HEK293 (cell line): ENCODE results near the gene PPIL4.
A peak's percentile ranks its signal among the peaks of the same experiment; 100 is the strongest.

Experiments used
- BCL11B ChIP-seq: fragments of 450-650 bp; formaldehyde crosslinking; IDR thresholded peaks from 2 replicates; pipeline ENCODE4 v1.5.1; 2016; ENCODE audit warnings: low read depth, missing biosample characterization, missing genetic modification characterization
- EGR2 ChIP-seq: fragments of 450-650 bp; formaldehyde crosslinking; IDR thresholded peaks from 2 replicates; pipeline ENCODE4 v1.5.1; 2016; ENCODE audit warnings: low read depth, missing biosample characterization, missing genetic modification characterization
- GLIS1 ChIP-seq: fragments of 450-650 bp; formaldehyde crosslinking; IDR thresholded peaks from 2 replicates; pipeline ENCODE4 v1.5.1; 2016; ENCODE audit warnings: missing biosample characterization, missing genetic modification characterization
- KLF10 ChIP-seq: fragments of 450-650 bp; IDR thresholded peaks from 2 replicates; pipeline ENCODE4 v1.5.1; 2018; ENCODE audit warnings: missing biosample characterization, mild to moderate bottlenecking, missing genetic modification characterization
- KLF16 ChIP-seq: fragments of 450-650 bp; formaldehyde crosslinking; IDR thresholded peaks from 2 replicates; pipeline ENCODE4 v1.5.1; 2017; ENCODE audit warnings: missing biosample characterization, missing genetic modification characterization
- SCRT2 ChIP-seq: fragments of 450-650 bp; formaldehyde crosslinking; IDR thresholded peaks from 2 replicates; pipeline ENCODE4 v1.5.1; 2016; ENCODE audit warnings: missing biosample characterization, missing genetic modification characterization
- SP7 ChIP-seq: fragments of 450-650 bp; formaldehyde crosslinking; IDR thresholded peaks from 2 replicates; pipeline ENCODE4 v1.5.1; 2016; ENCODE audit warnings: missing biosample characterization, missing genetic modification characterization
- YY2 ChIP-seq: fragments of 450-650 bp; formaldehyde crosslinking; IDR thresholded peaks from 2 replicates; pipeline ENCODE4 v1.5.1; 2016; ENCODE audit warnings: missing biosample characterization, missing genetic modification characterization
- ZBTB20 ChIP-seq: fragments of 450-650 bp; formaldehyde crosslinking; IDR thresholded peaks from 2 replicates; pipeline ENCODE4 v1.5.1; 2016; ENCODE audit warnings: missing biosample characterization, missing genetic modification characterization
- ZBTB8A ChIP-seq: fragments of 450-650 bp; formaldehyde crosslinking; IDR thresholded peaks from 2 replicates; pipeline ENCODE4 v1.5.1; 2016; ENCODE audit warnings: missing biosample characterization, missing genetic modification characterization
- ZFP37 ChIP-seq: fragments of 450-650 bp; formaldehyde crosslinking; IDR thresholded peaks from 2 replicates; pipeline ENCODE4 v1.5.1; 2016; ENCODE audit warnings: missing biosample characterization, missing genetic modification characterization
- ZNF132 ChIP-seq: fragments of 450-650 bp; formaldehyde crosslinking; IDR thresholded peaks from 2 replicates; pipeline ENCODE4 v1.5.1; 2017; ENCODE audit warnings: missing biosample characterization, missing genetic modification characterization, borderline replicate concordance
- ZNF133 ChIP-seq: fragments of 450-650 bp; formaldehyde crosslinking; IDR thresholded peaks from 2 replicates; pipeline ENCODE4 v1.5.1; 2016; ENCODE audit warnings: missing biosample characterization, missing genetic modification characterization
- ZNF24 ChIP-seq: fragments of 450-650 bp; formaldehyde crosslinking; IDR thresholded peaks from 2 replicates; pipeline ENCODE4 v1.5.1; 2016; ENCODE audit warnings: missing biosample characterization, missing genetic modification characterization
- ZNF335 ChIP-seq: fragments of 450-650 bp; formaldehyde crosslinking; conservative IDR thresholded peaks from 2 replicates; pipeline ENCODE4 v1.5.1; 2016; ENCODE audit warnings: missing biosample characterization, missing genetic modification characterization
- ZNF501 ChIP-seq: fragments of 450-650 bp; formaldehyde crosslinking; IDR thresholded peaks from 2 replicates; pipeline ENCODE4 v1.5.1; 2016; ENCODE audit warnings: missing biosample characterization, missing genetic modification characterization
- ZNF561 ChIP-seq: fragments of 450-650 bp; IDR thresholded peaks from 2 replicates; pipeline ENCODE4 v1.5.1; 2018; ENCODE audit warnings: missing biosample characterization, missing genetic modification characterization, borderline replicate concordance
- ZNF777 ChIP-seq: fragments of 450-650 bp; formaldehyde crosslinking; IDR thresholded peaks from 2 replicates; pipeline ENCODE4 v1.5.1; 2017; ENCODE audit warnings: missing biosample characterization, missing genetic modification characterization, borderline replicate concordance
- ZSCAN16 ChIP-seq: fragments of 450-650 bp; formaldehyde crosslinking; IDR thresholded peaks from 2 replicates; pipeline ENCODE4 v1.5.1; 2016; ENCODE audit warnings: missing biosample characterization, missing genetic modification characterization
- ZXDB ChIP-seq: fragments of 450-650 bp; formaldehyde crosslinking; IDR thresholded peaks from 2 replicates; pipeline ENCODE4 v1.5.1; 2016; ENCODE audit warnings: missing biosample characterization, missing genetic modification characterization
- TF ChIP-seq, protein P1 (sequence below): fragments of 450-650 bp; formaldehyde crosslinking; IDR thresholded peaks from 2 replicates; pipeline ENCODE4 v1.5.1; 2016; ENCODE audit warnings: missing biosample characterization, missing genetic modification characterization
- TF ChIP-seq, protein P2 (sequence below): fragments of 450-650 bp; formaldehyde crosslinking; IDR thresholded peaks from 2 replicates; pipeline ENCODE4 v1.5.1; 2017; ENCODE audit warnings: missing biosample characterization, mild to moderate bottlenecking, missing genetic modification characterization, moderate library complexity
- TF ChIP-seq, protein P3 (sequence below): fragments of 450-650 bp; formaldehyde crosslinking; IDR thresholded peaks from 2 replicates; pipeline ENCODE4 v1.5.1; 2017; ENCODE audit warnings: missing biosample characterization, missing genetic modification characterization
- TF ChIP-seq, protein P4 (sequence below): fragments of 450-650 bp; formaldehyde crosslinking; IDR thresholded peaks from 2 replicates; pipeline ENCODE4 v1.5.1; 2016; ENCODE audit warnings: missing biosample characterization, missing genetic modification characterization
- TF ChIP-seq, protein P5 (sequence below): fragments of 450-650 bp; formaldehyde crosslinking; IDR thresholded peaks from 2 replicates; pipeline ENCODE4 v1.5.1; 2016; ENCODE audit warnings: missing biosample characterization, missing genetic modification characterization

The PPIL4 gene

DNA sequence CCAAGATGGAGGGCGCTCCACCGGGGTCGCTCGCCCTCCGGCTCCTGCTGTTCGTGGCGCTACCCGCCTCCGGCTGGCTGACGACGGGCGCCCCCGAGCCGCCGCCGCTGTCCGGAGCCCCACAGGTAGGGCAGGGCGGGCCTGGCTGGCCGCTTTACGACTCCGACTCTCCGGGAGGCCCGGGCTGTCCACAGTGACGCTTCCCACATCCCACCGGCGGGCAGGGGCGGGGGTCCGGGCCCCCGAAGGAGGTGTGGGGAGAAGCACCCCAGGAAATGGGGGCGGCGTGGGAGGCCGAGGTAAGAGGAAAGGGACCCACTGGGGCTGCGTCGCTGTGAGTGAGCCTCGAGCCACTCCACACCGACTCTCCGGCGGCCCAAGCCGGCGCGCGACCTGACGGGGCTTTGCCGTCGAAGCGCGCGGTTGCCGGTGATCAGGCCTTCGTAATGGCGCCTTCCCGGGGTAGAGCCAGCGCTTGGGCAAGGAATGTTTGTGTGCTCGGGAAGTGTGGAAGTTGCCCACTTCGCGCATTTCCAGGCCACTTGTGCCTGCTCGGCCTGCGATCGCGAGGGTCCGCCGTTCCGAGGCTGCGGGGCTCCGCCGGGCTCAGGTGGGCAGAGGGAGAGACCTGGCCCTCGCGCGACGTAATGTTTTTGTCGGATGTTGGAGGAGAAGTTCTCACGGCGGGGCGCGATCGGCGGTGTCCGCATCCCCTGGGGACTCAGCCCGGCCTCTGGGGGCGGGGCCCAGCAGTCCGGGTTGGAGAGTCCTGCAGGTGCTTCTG is 20.8 kb upstream of the PPIL4 start (continued):
- peak; percentile 83; the same call in 1 of the 2 replicates for TF ChIP-seq ZNF501
- 0 out of 2 replicates have a peak, but pooled peaks have one; percentile 8 for TF ChIP-seq ZNF133 (tag by site-specific recombination)
- TF ChIP-seq, protein P1, sequence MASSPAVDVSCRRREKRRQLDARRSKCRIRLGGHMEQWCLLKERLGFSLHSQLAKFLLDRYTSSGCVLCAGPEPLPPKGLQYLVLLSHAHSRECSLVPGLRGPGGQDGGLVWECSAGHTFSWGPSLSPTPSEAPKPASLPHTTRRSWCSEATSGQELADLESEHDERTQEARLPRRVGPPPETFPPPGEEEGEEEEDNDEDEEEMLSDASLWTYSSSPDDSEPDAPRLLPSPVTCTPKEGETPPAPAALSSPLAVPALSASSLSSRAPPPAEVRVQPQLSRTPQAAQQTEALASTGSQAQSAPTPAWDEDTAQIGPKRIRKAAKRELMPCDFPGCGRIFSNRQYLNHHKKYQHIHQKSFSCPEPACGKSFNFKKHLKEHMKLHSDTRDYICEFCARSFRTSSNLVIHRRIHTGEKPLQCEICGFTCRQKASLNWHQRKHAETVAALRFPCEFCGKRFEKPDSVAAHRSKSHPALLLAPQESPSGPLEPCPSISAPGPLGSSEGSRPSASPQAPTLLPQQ = peak; percentile 76
- TF ChIP-seq SCRT2 = peak; percentile 64; the same call in 1 of the 2 replicates
- TF ChIP-seq ZNF132 = no peak
- 0 out of 2 replicates have a peak, but pooled peaks have one; percentile 78 for TF ChIP-seq KLF16 (tag by site-specific recombination)
- no peak for TF ChIP-seq ZSCAN16 (tag by site-specific recombination)
- TF ChIP-seq BCL11B = peak; percentile 73; the same call in 1 of the 2 replicates
- 0 out of 2 replicates have a peak, but pooled peaks have one; percentile 21 for TF ChIP-seq YY2
- peak; percentile 67 for TF ChIP-seq ZBTB8A (tag by site-specific recombination)
- peak; percentile 89 for TF ChIP-seq ZFP37 (tag by site-specific recombination)
- TF ChIP-seq ZXDB (tag by site-specific recombination) = peak; percentile 56
- TF ChIP-seq ZNF24 (tag by site-specific recombination) = peak; percentile 48; the same call in 1 of the 2 replicates
- TF ChIP-seq, protein P2, sequence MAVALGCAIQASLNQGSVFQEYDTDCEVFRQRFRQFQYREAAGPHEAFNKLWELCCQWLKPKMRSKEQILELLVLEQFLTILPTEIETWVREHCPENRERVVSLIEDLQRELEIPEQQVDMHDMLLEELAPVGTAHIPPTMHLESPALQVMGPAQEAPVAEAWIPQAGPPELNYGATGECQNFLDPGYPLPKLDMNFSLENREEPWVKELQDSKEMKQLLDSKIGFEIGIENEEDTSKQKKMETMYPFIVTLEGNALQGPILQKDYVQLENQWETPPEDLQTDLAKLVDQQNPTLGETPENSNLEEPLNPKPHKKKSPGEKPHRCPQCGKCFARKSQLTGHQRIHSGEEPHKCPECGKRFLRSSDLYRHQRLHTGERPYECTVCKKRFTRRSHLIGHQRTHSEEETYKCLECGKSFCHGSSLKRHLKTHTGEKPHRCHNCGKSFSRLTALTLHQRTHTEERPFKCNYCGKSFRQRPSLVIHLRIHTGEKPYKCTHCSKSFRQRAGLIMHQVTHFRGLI (tag by site-specific recombination) = peak; percentile 88
- TF ChIP-seq, protein P3, sequence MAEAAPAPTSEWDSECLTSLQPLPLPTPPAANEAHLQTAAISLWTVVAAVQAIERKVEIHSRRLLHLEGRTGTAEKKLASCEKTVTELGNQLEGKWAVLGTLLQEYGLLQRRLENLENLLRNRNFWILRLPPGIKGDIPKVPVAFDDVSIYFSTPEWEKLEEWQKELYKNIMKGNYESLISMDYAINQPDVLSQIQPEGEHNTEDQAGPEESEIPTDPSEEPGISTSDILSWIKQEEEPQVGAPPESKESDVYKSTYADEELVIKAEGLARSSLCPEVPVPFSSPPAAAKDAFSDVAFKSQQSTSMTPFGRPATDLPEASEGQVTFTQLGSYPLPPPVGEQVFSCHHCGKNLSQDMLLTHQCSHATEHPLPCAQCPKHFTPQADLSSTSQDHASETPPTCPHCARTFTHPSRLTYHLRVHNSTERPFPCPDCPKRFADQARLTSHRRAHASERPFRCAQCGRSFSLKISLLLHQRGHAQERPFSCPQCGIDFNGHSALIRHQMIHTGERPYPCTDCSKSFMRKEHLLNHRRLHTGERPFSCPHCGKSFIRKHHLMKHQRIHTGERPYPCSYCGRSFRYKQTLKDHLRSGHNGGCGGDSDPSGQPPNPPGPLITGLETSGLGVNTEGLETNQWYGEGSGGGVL = peak; percentile 67; the same call in 1 of the 2 replicates
- peak; percentile 6 for TF ChIP-seq KLF10
- TF ChIP-seq, protein P4, sequence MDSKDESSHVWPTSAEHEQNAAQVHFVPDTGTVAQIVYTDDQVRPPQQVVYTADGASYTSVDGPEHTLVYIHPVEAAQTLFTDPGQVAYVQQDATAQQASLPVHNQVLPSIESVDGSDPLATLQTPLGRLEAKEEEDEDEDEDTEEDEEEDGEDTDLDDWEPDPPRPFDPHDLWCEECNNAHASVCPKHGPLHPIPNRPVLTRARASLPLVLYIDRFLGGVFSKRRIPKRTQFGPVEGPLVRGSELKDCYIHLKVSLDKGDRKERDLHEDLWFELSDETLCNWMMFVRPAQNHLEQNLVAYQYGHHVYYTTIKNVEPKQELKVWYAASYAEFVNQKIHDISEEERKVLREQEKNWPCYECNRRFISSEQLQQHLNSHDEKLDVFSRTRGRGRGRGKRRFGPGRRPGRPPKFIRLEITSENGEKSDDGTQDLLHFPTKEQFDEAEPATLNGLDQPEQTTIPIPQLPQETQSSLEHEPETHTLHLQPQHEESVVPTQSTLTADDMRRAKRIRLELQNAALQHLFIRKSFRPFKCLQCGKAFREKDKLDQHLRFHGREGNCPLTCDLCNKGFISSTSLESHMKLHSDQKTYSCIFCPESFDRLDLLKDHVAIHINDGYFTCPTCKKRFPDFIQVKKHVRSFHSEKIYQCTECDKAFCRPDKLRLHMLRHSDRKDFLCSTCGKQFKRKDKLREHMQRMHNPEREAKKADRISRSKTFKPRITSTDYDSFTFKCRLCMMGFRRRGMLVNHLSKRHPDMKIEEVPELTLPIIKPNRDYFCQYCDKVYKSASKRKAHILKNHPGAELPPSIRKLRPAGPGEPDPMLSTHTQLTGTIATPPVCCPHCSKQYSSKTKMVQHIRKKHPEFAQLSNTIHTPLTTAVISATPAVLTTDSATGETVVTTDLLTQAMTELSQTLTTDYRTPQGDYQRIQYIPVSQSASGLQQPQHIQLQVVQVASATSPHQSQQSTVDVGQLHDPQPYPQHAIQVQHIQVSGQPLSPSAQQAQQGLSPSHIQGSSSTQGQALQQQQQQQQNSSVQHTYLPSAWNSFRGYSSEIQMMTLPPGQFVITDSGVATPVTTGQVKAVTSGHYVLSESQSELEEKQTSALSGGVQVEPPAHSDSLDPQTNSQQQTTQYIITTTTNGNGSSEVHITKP (tag by site-specific recombination) = no peak
- TF ChIP-seq GLIS1 = peak; percentile 45; the same call in 1 of the 2 replicates
- TF ChIP-seq, protein P5, sequence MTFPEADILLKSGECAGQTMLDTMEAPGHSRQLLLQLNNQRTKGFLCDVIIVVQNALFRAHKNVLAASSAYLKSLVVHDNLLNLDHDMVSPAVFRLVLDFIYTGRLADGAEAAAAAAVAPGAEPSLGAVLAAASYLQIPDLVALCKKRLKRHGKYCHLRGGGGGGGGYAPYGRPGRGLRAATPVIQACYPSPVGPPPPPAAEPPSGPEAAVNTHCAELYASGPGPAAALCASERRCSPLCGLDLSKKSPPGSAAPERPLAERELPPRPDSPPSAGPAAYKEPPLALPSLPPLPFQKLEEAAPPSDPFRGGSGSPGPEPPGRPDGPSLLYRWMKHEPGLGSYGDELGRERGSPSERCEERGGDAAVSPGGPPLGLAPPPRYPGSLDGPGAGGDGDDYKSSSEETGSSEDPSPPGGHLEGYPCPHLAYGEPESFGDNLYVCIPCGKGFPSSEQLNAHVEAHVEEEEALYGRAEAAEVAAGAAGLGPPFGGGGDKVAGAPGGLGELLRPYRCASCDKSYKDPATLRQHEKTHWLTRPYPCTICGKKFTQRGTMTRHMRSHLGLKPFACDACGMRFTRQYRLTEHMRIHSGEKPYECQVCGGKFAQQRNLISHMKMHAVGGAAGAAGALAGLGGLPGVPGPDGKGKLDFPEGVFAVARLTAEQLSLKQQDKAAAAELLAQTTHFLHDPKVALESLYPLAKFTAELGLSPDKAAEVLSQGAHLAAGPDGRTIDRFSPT (tag by site-specific recombination) = peak; percentile 45; the same call in 1 of the 2 replicates
- peak; percentile 95 for TF ChIP-seq ZNF777
- TF ChIP-seq SP7 (tag by site-specific recombination) = 0 out of 2 replicates have a peak, but pooled peaks have one; percentile 38
- peak; percentile 92 for TF ChIP-seq ZNF335 (tag by site-specific recombination)
- TF ChIP-seq ZNF561 = peak; percentile 15; the same call in 1 of the 2 replicates
- TF ChIP-seq ZBTB20 (tag by site-specific recombination) = peak; percentile 81
- TF ChIP-seq EGR2 = peak; percentile 73
